GM23338 (cell line): ENCODE data around the gene ANO10. TPM values are rescaled to one million over a fixed set of nuclear protein-coding genes. Genes with fewer than 3 reads are reported as not detected.

Source experiments
- ATAC-seq: fragments of 200-7000 bp; cut with Tn5 transposase; 3 replicates; pipeline ENCODE4 v1.9.1; 2020
- DNase-seq: peaks from one replicate; pipeline ENCODE4 v3.0.0-alpha.2; 2015; ENCODE audit warnings: low spot score
- H2AFZ ChIP-seq: fragments of 200-600 bp; sonication (generic); 2 replicates; pipeline ENCODE4 v1.8.0; 2016; ENCODE audit warnings: antibody characterized with exemption, mild to moderate bottlenecking, moderate library complexity
- H3F3A ChIP-seq: fragments of 200-600 bp; sonication (generic); replicated peaks from 2 replicates; pipeline ENCODE4 v1.8.0; 2017; ENCODE audit warnings: antibody characterized with exemption, mixed run types, low read depth
- H3K27ac ChIP-seq: fragments of 200-600 bp; sonication (generic); 2 replicates; pipeline ENCODE4 v1.6.1; 2016; ENCODE audit warnings: low read depth
- H3K27me3 ChIP-seq: fragments of 200-600 bp; sonication (generic); 2 replicates; pipeline ENCODE4 v1.8.0; 2016; ENCODE audit warnings: mild to moderate bottlenecking, mixed run types, moderate library complexity; ENCODE audit not compliant: insufficient read depth
- H3K36me3 ChIP-seq: fragments of 200-600 bp; sonication (generic); 2 replicates; pipeline ENCODE4 v1.8.0; 2016; ENCODE audit warnings: mild to moderate bottlenecking; ENCODE audit not compliant: insufficient read depth
- H3K4me1 ChIP-seq: fragments of 200-600 bp; sonication (generic); 2 replicates; pipeline ENCODE4 v1.8.0; 2016; ENCODE audit warnings: mild to moderate bottlenecking, moderate library complexity; ENCODE audit not compliant: insufficient read depth
- H3K4me2 ChIP-seq: fragments of 200-600 bp; sonication (generic); 2 replicates; pipeline ENCODE4 v1.7.1; 2017; ENCODE audit warnings: mixed run types
- H3K4me3 ChIP-seq: fragments of 200-600 bp; sonication (generic); 2 replicates; pipeline ENCODE4 v1.6.1; 2016; ENCODE audit warnings: mixed run types
- H3K79me2 ChIP-seq: fragments of 200-600 bp; sonication (generic); replicated peaks from 2 replicates; pipeline ENCODE4 v1.8.0; 2017; ENCODE audit warnings: mild to moderate bottlenecking; ENCODE audit not compliant: insufficient read depth
- H3K9me2 ChIP-seq: fragments of 200-600 bp; sonication (generic); 2 replicates; pipeline ENCODE4 v1.8.0; 2017; ENCODE audit not compliant: insufficient read depth
- H4K20me1 ChIP-seq: fragments of 200-600 bp; sonication (generic); replicated peaks from 2 replicates; pipeline ENCODE4 v1.8.0; 2017; ENCODE audit warnings: mild to moderate bottlenecking; ENCODE audit not compliant: insufficient read depth
- H3K27ac Mint-ChIP-seq: 2 replicates; pipeline ENCODE4 v1.8.0; 2020; ENCODE audit warnings: inconsistent platforms, mild to moderate bottlenecking, moderate library complexity, mixed read lengths
- H3K27me3 Mint-ChIP-seq: 3 replicates; pipeline ENCODE4 v1.8.0; 2022; ENCODE audit warnings: low read depth, mild to moderate bottlenecking, moderate library complexity, mixed read lengths, inconsistent platforms; ENCODE audit not compliant: insufficient read depth, poor library complexity
- H3K36me3 Mint-ChIP-seq: 3 replicates; pipeline ENCODE4 v1.8.0; 2021; ENCODE audit warnings: low read depth, mild to moderate bottlenecking, inconsistent platforms, moderate library complexity, mixed read lengths
- H3K4me1 Mint-ChIP-seq: 3 replicates; pipeline ENCODE4 v1.8.0; 2020; ENCODE audit warnings: mild to moderate bottlenecking, inconsistent platforms, mixed read lengths
- H3K4me3 Mint-ChIP-seq: 3 replicates; pipeline ENCODE4 v1.8.0; 2021; ENCODE audit warnings: moderate library complexity, mild to moderate bottlenecking, inconsistent platforms, mixed read lengths
- H3K9me3 Mint-ChIP-seq: 3 replicates; pipeline ENCODE4 v1.8.0; 2020; ENCODE audit warnings: moderate library complexity, mild to moderate bottlenecking, inconsistent platforms, mixed read lengths
- CREB1 ChIP-seq: fragments of 250-450 bp; sonication (Bioruptor Pico); IDR thresholded peaks from 2 replicates; pipeline ENCODE4 v1.5.0; 2020; ENCODE audit warnings: low read depth, mild to moderate bottlenecking, moderate library complexity
- CTCF ChIP-seq, 2 experiments: fragments of 200-600 bp in 1 of 2; sonication (generic) in 1 of 2; conservative IDR thresholded peaks; 2 replicates each; pipeline versions ENCODE4 v1.5.1 to v1.6.1; 2016 to 2017; ENCODE audit warnings: antibody characterized with exemption in 2 of 2, low read depth in 2 of 2, mild to moderate bottlenecking in 2 of 2, moderate library complexity in 1 of 2
- EZH2 ChIP-seq: fragments of 200-600 bp; sonication (generic); IDR thresholded peaks from one replicate; pipeline ENCODE4 v1.8.0; 2017; ENCODE audit warnings: antibody characterized with exemption, mild to moderate bottlenecking, low read depth; ENCODE audit not compliant: unreplicated experiment
- EZH2phosphoT487 ChIP-seq: fragments of 200-600 bp; sonication (generic); IDR thresholded peaks from one replicate; pipeline ENCODE4 v1.8.1; 2018; ENCODE audit warnings: antibody characterized with exemption; ENCODE audit not compliant: unreplicated experiment
- JUNB ChIP-seq: IDR thresholded peaks from one replicate; pipeline ENCODE4 v1.6.1; 2016; ENCODE audit warnings: antibody characterized with exemption; ENCODE audit not compliant: unreplicated experiment
- NANOG ChIP-seq: IDR thresholded peaks from 2 replicates; pipeline ENCODE4 v1.6.1; 2016; ENCODE audit warnings: antibody characterized with exemption, borderline replicate concordance
- POLR2AphosphoS5 ChIP-seq: IDR thresholded peaks from 2 replicates; pipeline ENCODE4 v1.6.1; 2016; ENCODE audit warnings: antibody characterized with exemption, low read depth
- REST ChIP-seq: IDR thresholded peaks from one replicate; pipeline ENCODE4 v1.6.1; 2018; ENCODE audit warnings: antibody characterized with exemption; ENCODE audit not compliant: unreplicated experiment
- ZNF331 ChIP-seq: fragments of 250-450 bp; sonication (Bioruptor Pico); IDR thresholded peaks from 2 replicates; pipeline ENCODE4 v1.5.0; 2020; ENCODE audit warnings: low read depth, mild to moderate bottlenecking, moderate library complexity
- polyA plus RNA-seq: library from polyadenylated mRNA; unstranded; fragments of >200 nt; fragmentation: Nextera tagmentation; extraction: Ambion mirVana; gene quantifications from 2 replicates; pipeline ENCODE4 v1.2.1, GENCODE V29; 2016
- total RNA-seq: library from RNA; depleted of rRNA; stranded (reverse); fragments of >200 nt; shearing (Covaris generic); gene quantifications from 2 replicates; pipeline ENCODE4 v1.2.3, GENCODE V29; 2014

Gene ANO10
- total and polyA plus RNA-seq, 2 experiments from 2014 or later = 29.2 to 48.1 TPM

- Histone ChIP-seq H3K27me3 (no peaks in the 10 kb centered on the region), H2AFZ (no peak overlapping the region), H3F3A (no peaks in the 10 kb centered on the region), H3K79me2 (no peaks in the 10 kb centered on the region), H3K27ac (no peak overlapping the region), H3K4me2 (no peak overlapping the region), H3K9me2 (peaks cover 14% of the 10 kb centered on the region; the same call in 1 of the 2 replicates), H3K36me3 (no peaks in the 10 kb centered on the region), H3K4me1 (no peaks in the 10 kb centered on the region), H3K4me3 (no peak overlapping the region), H4K20me1 (no peaks in the 10 kb centered on the region; the same call in 1 of the 2 replicates)
- H3K4me3 Mint-ChIP-seq = no peak overlapping the region
- no peaks in the 10 kb centered on the region; the same call in 2 of the 3 replicates for H3K36me3 Mint-ChIP-seq
- H3K9me3 Mint-ChIP-seq = no peaks in the 10 kb centered on the region
- no peak overlapping the region for H3K27ac Mint-ChIP-seq
- no peaks in the 10 kb centered on the region for H3K4me1 Mint-ChIP-seq
- ATAC-seq (no peak), DNase-seq (no peak)
- no peak for TF ChIP-seq POLR2AphosphoS5
- no peak for TF ChIP-seq EZH2
- no peak for TF ChIP-seq REST
- TF ChIP-seq NANOG = no peak
- TF ChIP-seq CTCF (conservative IDR thresholded peaks at IDR 0.05; ENCODE audit: low read depth in 2 of 2) = no peak
- TF ChIP-seq ZNF331 (CRISPR knock-in tag) = no peak
- peaks cover 4% of the 10 kb centered on the region for H3K27me3 Mint-ChIP-seq
Measured at GRCh38 chr3:43394041-43394554, 227.7 kb downstream of the ANO10 start.

GRCh38 chr3:43391621-43392020, 230.2 kb downstream of the ANO10 start:
- no peaks in the 10 kb centered on the region for H3K9me3 Mint-ChIP-seq
- no peak for DNase-seq
- H3K4me1 ChIP-seq = no peaks in the 10 kb centered on the region
- H3K4me2 ChIP-seq = no peak overlapping the region
- no peaks in the 10 kb centered on the region; the same call in 1 of the 2 replicates for H4K20me1 ChIP-seq
- H3K4me3 Mint-ChIP-seq = no peak overlapping the region
- H3K9me2 ChIP-seq = peaks cover 14% of the 10 kb centered on the region; the same call in 1 of the 2 replicates
- no peak for ATAC-seq
- H3K4me1 Mint-ChIP-seq = peaks cover 10% of the 10 kb centered on the region; the same call in 2 of the 3 replicates
- H3K27me3 ChIP-seq = no peaks in the 10 kb centered on the region
- H3F3A ChIP-seq = no peaks in the 10 kb centered on the region
- no peaks in the 10 kb centered on the region for H3K79me2 ChIP-seq
- H3K36me3 ChIP-seq = no peaks in the 10 kb centered on the region
- H3K4me3 ChIP-seq = no peak overlapping the region
- no peak overlapping the region for H3K27ac ChIP-seq
- peaks cover 7% of the 10 kb centered on the region for H3K27me3 Mint-ChIP-seq
- no peak overlapping the region for H3K27ac Mint-ChIP-seq
- no peaks in the 10 kb centered on the region; the same call in 2 of the 3 replicates for H3K36me3 Mint-ChIP-seq
- H2AFZ ChIP-seq = no peak overlapping the region
- TF ChIP-seq REST (no peak), JUNB (no peak), POLR2AphosphoS5 (no peak), EZH2 (no peak), EZH2phosphoT487 (no peak), ZNF331 (CRISPR knock-in tag) (no peak), NANOG (no peak), CREB1 (no peak)
